ENCODE measurements around the gene RPS15. TPM values are rescaled to one million over a fixed set of nuclear protein-coding genes. Genes with fewer than 3 reads are reported as not detected.

RPS15 gene
- total and polyA plus RNA-seq, 2 of the 13 experiments (the other 11 are each of a cell fraction or from before 2014, with no cell fraction given), result 695 to 1,411 TPM

DNA sequence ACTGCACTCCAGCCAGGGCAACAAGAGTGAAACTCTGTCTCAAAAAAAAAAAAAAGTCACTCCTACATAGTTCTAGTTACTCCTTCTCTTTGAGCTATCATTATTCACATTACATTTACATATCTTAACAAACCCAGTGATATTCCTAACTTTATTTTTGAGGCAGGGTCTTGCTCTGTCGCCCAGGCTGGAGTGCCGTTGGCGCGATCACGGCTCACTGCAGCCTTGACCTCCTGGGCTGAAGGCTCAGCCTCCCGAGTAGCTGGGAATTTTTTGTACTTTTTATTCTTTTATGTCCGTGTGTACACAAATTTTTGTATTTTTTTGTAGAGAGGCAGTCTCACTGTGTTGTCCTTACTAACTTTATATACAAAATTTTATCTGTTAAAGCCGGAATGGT lies 587 bp upstream of the RPS15 start:
- no peak for DNase-seq (ENCODE audit: low spot score)
- intact Hi-C loops (cut with micrococcal nuclease; ENCODE audit: unreplicated experiment) (no loop called here), in situ Hi-C loops (cut with HindIII; ENCODE audit: extremely low pct_ligation_motif_present, low pct_unique_long_range_greater_than_20kb) (no loop called here)
- Histone ChIP-seq H3K4me2 (ENCODE audit: low read depth, low read length) (peak overlapping the region; percentile 75), H3K4me1 (ENCODE audit: insufficient read depth, low read length) (peaks cover 30% of the 10 kb centered on the region), H3K27me3 (ENCODE audit: control insufficient read depth in 1 of 2, insufficient read depth in 2 of 2, low read length in 2 of 2) (no peaks in the 10 kb centered on the region), H2AFZ (ENCODE audit: low read length) (no peak overlapping the region), H3K27ac (ENCODE audit: extremely low read length, insufficient read depth, low read length) (peak overlapping the region; percentile 82), H3K4me3 (replicated peaks in 1 of 3; ENCODE audit: insufficient read depth in 1 of 3, low read depth in 2 of 3, low read length in 3 of 3) (peak overlapping the region; percentile 11 to 87 (median 19); a peak in 3 of 6 replicates), H3K79me2 (ENCODE audit: insufficient read depth, low read length) (peaks cover 31% of the 10 kb centered on the region), H3K36me3 (replicated peaks in 1 of 2; ENCODE audit: control insufficient read depth in 1 of 2, insufficient read depth in 2 of 2, low read length in 2 of 2) (peaks cover 23 to 53% of the 10 kb centered on the region in 2 experiments), H3K9ac (ENCODE audit: insufficient read depth, low read depth, low read length) (peak overlapping the region; percentile 61), H3K9me3 (ENCODE audit: low read length) (no peaks in the 10 kb centered on the region), H4K20me1 (ENCODE audit: insufficient read depth, low read length) (peaks cover 34% of the 10 kb centered on the region)
- BruUV-seq (replicated peaks), result no TSS peak
- POLR2A ChIA-PET, result interaction anchor here (0.7 to 2.3 kb wide), 3 partner anchors 13 to 169 kb away, joined by 3 to 10 read pairs (median 4); partner anchors contain the start of gene CIRBP
- ATAC-seq, result no peak
- FAIRE-seq, result no peak
- CTCF ChIA-PET (ENCODE audit: low intra/inter-chr PET ratio, low total read pairs), result interaction anchor here (1.2 kb wide), 1 partner anchor 75 kb away, joined by 4 read pairs; the partner anchor contains the start of gene ADAMTSL5
- WGBS (ENCODE audit: low lambda C conversion rate), result 34% methylated on average over 8 of the region's 8 CpGs
- TF ChIP-seq ZNF354B (CRISPR knock-in tag; IDR thresholded peaks at IDR 0.05) (no peak), MZF1 (CRISPR knock-in tag; IDR thresholded peaks at IDR 0.05; ENCODE audit: borderline replicate concordance) (no peak), NR0B2 (CRISPR knock-in tag; IDR thresholded peaks at IDR 0.05) (no peak), ZNF512 (CRISPR knock-in tag; IDR thresholded peaks at IDR 0.05) (0 out of 2 replicates have a peak, but pooled peaks have one; percentile 1), NFE2L1 (CRISPR knock-in tag; IDR thresholded peaks at IDR 0.05; ENCODE audit: borderline replicate concordance) (no peak), JARID2 (CRISPR knock-in tag; IDR thresholded peaks at IDR 0.05; ENCODE audit: insufficient replicate concordance) (no peak), ZNF850 (CRISPR knock-in tag; conservative IDR thresholded peaks at IDR 0.05) (no peak), ZBTB1 (CRISPR knock-in tag; IDR thresholded peaks at IDR 0.05; ENCODE audit: borderline replicate concordance) (no peak), TBX2 (CRISPR knock-in tag; IDR thresholded peaks at IDR 0.05; ENCODE audit: borderline replicate concordance) (no peak), ETV5 (CRISPR knock-in tag; IDR thresholded peaks at IDR 0.05; ENCODE audit: borderline replicate concordance) (no peak), ZNF121 (CRISPR knock-in tag; IDR thresholded peaks at IDR 0.05) (peak; percentile 80), EED (CRISPR knock-in tag; IDR thresholded peaks at IDR 0.05) (no peak)
- TF ChIP-seq, protein P1, sequence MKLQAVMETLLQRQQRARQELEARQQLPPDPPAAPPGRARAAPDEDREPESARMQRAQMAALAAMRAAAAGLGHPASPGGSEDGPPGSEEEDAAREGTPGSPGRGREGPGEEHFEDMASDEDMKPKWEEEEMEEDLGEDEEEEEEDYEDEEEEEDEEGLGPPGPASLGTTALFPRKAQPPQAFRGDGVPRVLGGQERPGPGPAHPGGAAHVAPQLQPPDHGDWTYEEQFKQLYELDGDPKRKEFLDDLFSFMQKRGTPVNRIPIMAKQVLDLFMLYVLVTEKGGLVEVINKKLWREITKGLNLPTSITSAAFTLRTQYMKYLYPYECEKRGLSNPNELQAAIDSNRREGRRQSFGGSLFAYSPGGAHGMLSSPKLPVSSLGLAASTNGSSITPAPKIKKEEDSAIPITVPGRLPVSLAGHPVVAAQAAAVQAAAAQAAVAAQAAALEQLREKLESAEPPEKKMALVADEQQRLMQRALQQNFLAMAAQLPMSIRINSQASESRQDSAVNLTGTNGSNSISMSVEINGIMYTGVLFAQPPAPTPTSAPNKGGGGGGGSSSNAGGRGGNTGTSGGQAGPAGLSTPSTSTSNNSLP (IDR thresholded peaks at IDR 0.05; ENCODE audit: low read depth, low read length), result no peak
- TF ChIP-seq, protein P2, sequence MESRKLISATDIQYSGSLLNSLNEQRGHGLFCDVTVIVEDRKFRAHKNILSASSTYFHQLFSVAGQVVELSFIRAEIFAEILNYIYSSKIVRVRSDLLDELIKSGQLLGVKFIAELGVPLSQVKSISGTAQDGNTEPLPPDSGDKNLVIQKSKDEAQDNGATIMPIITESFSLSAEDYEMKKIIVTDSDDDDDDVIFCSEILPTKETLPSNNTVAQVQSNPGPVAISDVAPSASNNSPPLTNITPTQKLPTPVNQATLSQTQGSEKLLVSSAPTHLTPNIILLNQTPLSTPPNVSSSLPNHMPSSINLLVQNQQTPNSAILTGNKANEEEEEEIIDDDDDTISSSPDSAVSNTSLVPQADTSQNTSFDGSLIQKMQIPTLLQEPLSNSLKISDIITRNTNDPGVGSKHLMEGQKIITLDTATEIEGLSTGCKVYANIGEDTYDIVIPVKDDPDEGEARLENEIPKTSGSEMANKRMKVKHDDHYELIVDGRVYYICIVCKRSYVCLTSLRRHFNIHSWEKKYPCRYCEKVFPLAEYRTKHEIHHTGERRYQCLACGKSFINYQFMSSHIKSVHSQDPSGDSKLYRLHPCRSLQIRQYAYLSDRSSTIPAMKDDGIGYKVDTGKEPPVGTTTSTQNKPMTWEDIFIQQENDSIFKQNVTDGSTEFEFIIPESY (CRISPR knock-in tag; IDR thresholded peaks at IDR 0.05), result peak; percentile 75
- TF ChIP-seq, protein P3, sequence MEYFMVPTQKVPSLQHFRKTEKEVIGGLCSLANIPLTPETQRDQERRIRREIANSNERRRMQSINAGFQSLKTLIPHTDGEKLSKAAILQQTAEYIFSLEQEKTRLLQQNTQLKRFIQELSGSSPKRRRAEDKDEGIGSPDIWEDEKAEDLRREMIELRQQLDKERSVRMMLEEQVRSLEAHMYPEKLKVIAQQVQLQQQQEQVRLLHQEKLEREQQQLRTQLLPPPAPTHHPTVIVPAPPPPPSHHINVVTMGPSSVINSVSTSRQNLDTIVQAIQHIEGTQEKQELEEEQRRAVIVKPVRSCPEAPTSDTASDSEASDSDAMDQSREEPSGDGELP (IDR thresholded peaks at IDR 0.05; ENCODE audit: borderline replicate concordance, low read depth), result no peak
- TF ChIP-seq, protein P4, sequence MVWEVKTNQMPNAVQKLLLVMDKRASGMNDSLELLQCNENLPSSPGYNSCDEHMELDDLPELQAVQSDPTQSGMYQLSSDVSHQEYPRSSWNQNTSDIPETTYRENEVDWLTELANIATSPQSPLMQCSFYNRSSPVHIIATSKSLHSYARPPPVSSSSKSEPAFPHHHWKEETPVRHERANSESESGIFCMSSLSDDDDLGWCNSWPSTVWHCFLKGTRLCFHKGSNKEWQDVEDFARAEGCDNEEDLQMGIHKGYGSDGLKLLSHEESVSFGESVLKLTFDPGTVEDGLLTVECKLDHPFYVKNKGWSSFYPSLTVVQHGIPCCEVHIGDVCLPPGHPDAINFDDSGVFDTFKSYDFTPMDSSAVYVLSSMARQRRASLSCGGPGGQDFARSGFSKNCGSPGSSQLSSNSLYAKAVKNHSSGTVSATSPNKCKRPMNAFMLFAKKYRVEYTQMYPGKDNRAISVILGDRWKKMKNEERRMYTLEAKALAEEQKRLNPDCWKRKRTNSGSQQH (CRISPR knock-in tag; IDR thresholded peaks at IDR 0.05; ENCODE audit: low read depth), result no peak
